Endothelial cell of umbilical vein (primary cell): ENCODE results near the gene DCLK1. TPM values are rescaled to one million over a fixed set of nuclear protein-coding genes. Genes with fewer than 3 reads are reported as not detected.

ENCODE experiments used
- BruUV-seq: library from RNA; stranded (reverse); fragments of 400-500 nt; replicated peaks from 2 replicates; lab custom pipeline; 2021; lab: Mats Ljungman, UMichigan
- CTCF ChIA-PET: fragments of 300-600, 350-600 bp; sonication (Branson Sonifier 250); formaldehyde crosslinking; loops from one replicate; lab custom pipeline; 2021; ENCODE audit warnings: antibody characterized with exemption, inconsistent platforms; lab: Charles Lee
- POLR2A ChIA-PET: fragments of 300-600, 350-600 bp; sonication (Branson Sonifier 250); formaldehyde crosslinking; loops from one replicate; lab custom pipeline; 2021; ENCODE audit warnings: antibody characterized with exemption, inconsistent platforms; lab: Charles Lee
- DNase-seq: peaks from one replicate; pipeline ENCODE4 v3.0.0-alpha.2; 2011; ENCODE audit warnings: low read depth, low spot score
- FAIRE-seq: peaks from 2 replicates; lab custom pipeline; 2011; peaks lifted over from hg19 to GRCh38; lab: Jason Lieb, UNC
- H2AFZ ChIP-seq: 2 replicates; pipeline ENCODE4 v1.6.0; 2012; ENCODE audit warnings: low read depth, low read length, control low read depth, inconsistent platforms
- H3K27ac ChIP-seq: 2 replicates; pipeline ENCODE4 v1.5.1; 2011; ENCODE audit warnings: low read depth, mild to moderate bottlenecking, control low read depth, low read length, moderate library complexity; ENCODE audit not compliant: insufficient read depth
- H3K27me3 ChIP-seq, 2 experiments: 2 replicates each; pipeline versions ENCODE4 v1.6.0 to v1.6.1; 2011; ENCODE audit warnings: low read length in 2 of 2, mixed read lengths in 1 of 2; ENCODE audit not compliant: control insufficient read depth in 2 of 2, insufficient read depth in 2 of 2
- H3K36me3 ChIP-seq, 2 experiments: 2 replicates in 1 of 2; 3 replicates in 1 of 2; pipeline ENCODE4 v1.5.1; 2011; ENCODE audit warnings: low read length in 2 of 2, mild to moderate bottlenecking in 1 of 2, moderate library complexity in 1 of 2; ENCODE audit not compliant: control insufficient read depth in 2 of 2, insufficient read depth in 2 of 2; ENCODE audit errors: extremely low read depth in 1 of 2
- H3K4me1 ChIP-seq: 3 replicates; pipeline ENCODE4 v1.5.1; 2011; ENCODE audit warnings: mild to moderate bottlenecking, low read length; ENCODE audit not compliant: control insufficient read depth, insufficient read depth; ENCODE audit errors: extremely low read depth
- H3K4me2 ChIP-seq: 2 replicates; pipeline ENCODE4 v1.6.1; 2011; ENCODE audit warnings: low read length, control low read depth, mixed read lengths; ENCODE audit not compliant: insufficient read depth
- H3K4me3 ChIP-seq, 3 experiments: fragments of 200-600 bp in 1 of 3; sonication (generic), shearing (Covaris generic) in 1 of 3; replicated peaks in 1 of 3; 2 replicates each; pipeline ENCODE4 v1.5.1; 2011 to 2016; ENCODE audit warnings: control low read depth in 3 of 3, low read length in 3 of 3, mild to moderate bottlenecking in 2 of 3, inconsistent platforms in 1 of 3, low read depth in 1 of 3, moderate library complexity in 1 of 3; ENCODE audit not compliant: insufficient read depth in 1 of 3
- H3K79me2 ChIP-seq: 2 replicates; pipeline ENCODE4 v1.6.0; 2012; ENCODE audit warnings: low read length, inconsistent platforms; ENCODE audit not compliant: control insufficient read depth, insufficient read depth
- H3K9ac ChIP-seq: replicated peaks from 2 replicates; pipeline ENCODE3; 2011; ENCODE audit warnings: low read length, control low read depth; ENCODE audit not compliant: insufficient read depth; ENCODE audit errors: extremely low read depth
- H3K9me1 ChIP-seq: replicated peaks from 3 replicates; pipeline ENCODE4 v1.6.0; 2011; ENCODE audit warnings: mild to moderate bottlenecking, low read length; ENCODE audit not compliant: control insufficient read depth, insufficient read depth; ENCODE audit errors: extremely low read depth
- H3K9me3 ChIP-seq: replicated peaks from 2 replicates; pipeline ENCODE4 v1.5.1; 2012; ENCODE audit warnings: low read length, inconsistent platforms; ENCODE audit not compliant: control insufficient read depth, insufficient read depth
- H4K20me1 ChIP-seq: replicated peaks from 2 replicates; pipeline ENCODE3; 2011; ENCODE audit warnings: mild to moderate bottlenecking, low read length; ENCODE audit not compliant: control insufficient read depth, insufficient read depth; ENCODE audit errors: extremely low read depth
- EZH2 ChIP-seq: IDR thresholded peaks from 2 replicates; pipeline ENCODE4 v1.6.1; 2012; ENCODE audit warnings: borderline replicate concordance, low read depth, mild to moderate bottlenecking, moderate library complexity, low read length, inconsistent platforms; ENCODE audit not compliant: severe bottlenecking
- FOS ChIP-seq: IDR thresholded peaks from 2 replicates; pipeline ENCODE4 v1.6.1; 2011; ENCODE audit warnings: mild to moderate bottlenecking, low read length, moderate library complexity, borderline replicate concordance; ENCODE audit not compliant: insufficient read depth
- GATA2 ChIP-seq: IDR thresholded peaks from 2 replicates; pipeline ENCODE4 v1.7.0; 2011; ENCODE audit warnings: low read depth, mild to moderate bottlenecking, moderate library complexity, mixed read lengths, low read length; ENCODE audit not compliant: insufficient read length, insufficient read depth
- JUN ChIP-seq: IDR thresholded peaks from 2 replicates; pipeline ENCODE4 v1.6.1; 2011; ENCODE audit warnings: borderline replicate concordance, low read depth; ENCODE audit not compliant: insufficient read length, insufficient read depth
- MYC ChIP-seq: IDR thresholded peaks from one replicate; pipeline ENCODE4 v1.6.1; 2011; ENCODE audit warnings: mild to moderate bottlenecking, low read depth, low read length
- POLR2A ChIP-seq: IDR thresholded peaks from 2 replicates; pipeline ENCODE4 v1.6.1; 2012; ENCODE audit warnings: low read depth, mild to moderate bottlenecking, control low read depth, low read length
- POLR2AphosphoS5 ChIP-seq: IDR thresholded peaks from 2 replicates; pipeline ENCODE4 v1.6.1; 2012; ENCODE audit warnings: low read depth, mild to moderate bottlenecking, control low read depth, low read length, moderate library complexity; ENCODE audit not compliant: insufficient read depth
- dilution Hi-C: fragments of 300-500 bp; cut with MboI; formaldehyde crosslinking; loops from one replicate; pipeline ENCODE4 v1.15.0; 2019; ENCODE audit warnings: low sequenced_read_pairs; ENCODE audit not compliant: extremely low pct_ligation_motif_present
- intact Hi-C: fragments of 100-400 bp; cut with micrococcal nuclease; formaldehyde crosslinking; loops from one replicate; pipeline ENCODE4 v1.10.0; 2022
- polyA plus RNA-seq, 4 experiments: library from polyadenylated mRNA; depleted of rRNA in 3 of 4; stranded (reverse) in 3 of 4; unstranded in 1 of 4; fragments of >200 nt; gene quantifications; 2 replicates each; pipeline versions ENCODE4 v1.2.1 to v1.2.3, GENCODE V29; 2011 to 2012; ENCODE audit warnings: missing spikeins in 1 of 4
- total RNA-seq: library from RNA; stranded (reverse); gene quantifications from 2 replicates; pipeline ENCODE4 v1.2.3, GENCODE V29; 2021
- TF ChIP-seq, protein P1 (sequence below): IDR thresholded peaks from 2 replicates; pipeline ENCODE4 v1.6.1; 2011; ENCODE audit not compliant: insufficient read depth, insufficient read length
- TF ChIP-seq, protein P2 (sequence below), 2 donors: IDR thresholded peaks; 1 replicate in 1 of 2; 2 replicates in 1 of 2; pipeline ENCODE4 v1.5.1; 2011; ENCODE audit warnings: low read length in 2 of 2, mild to moderate bottlenecking in 2 of 2, moderate library complexity in 2 of 2, control low read depth in 1 of 2, inconsistent platforms in 1 of 2, low read depth in 1 of 2; ENCODE audit not compliant: insufficient read depth in 1 of 2; ENCODE audit errors: extremely low read depth in 1 of 2

DCLK1 gene
- total and polyA plus RNA-seq, 2 donors (not counting 3 experiments of a cell fraction or from before 2014, with no cell fraction given) = 0.28 to 3.9 TPM

DNA sequence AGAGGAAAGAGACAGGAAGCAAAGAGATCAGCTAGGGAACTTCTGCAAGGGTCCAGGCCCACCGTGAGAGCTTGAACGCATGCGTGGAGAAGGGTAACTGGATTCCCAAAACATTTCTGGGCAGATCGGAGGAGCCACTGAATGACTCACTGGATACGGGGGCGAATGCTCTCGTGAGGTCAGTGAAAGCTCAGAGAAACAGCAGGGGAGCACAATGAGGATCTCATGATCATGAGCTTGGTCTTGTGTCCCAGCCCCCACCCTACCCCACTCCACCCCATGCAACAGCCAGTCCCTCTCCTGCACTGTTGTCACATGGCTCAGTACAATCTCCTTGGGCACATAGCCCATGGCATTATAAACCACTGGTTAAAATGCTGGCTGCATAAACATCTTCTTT lies 40.6 kb downstream of the DCLK1 start:
- no TSS peak for BruUV-seq
- Histone ChIP-seq H3K9me1 (no peaks in the 10 kb centered on the region), H3K27me3 (no peaks in the 10 kb centered on the region), H3K4me1 (no peaks in the 10 kb centered on the region), H3K9me3 (no peaks in the 10 kb centered on the region), H3K4me3 (no peak overlapping the region), H3K36me3 (no peaks in the 10 kb centered on the region), H3K4me2 (no peak overlapping the region), H3K9ac (no peak overlapping the region), H3K79me2 (no peaks in the 10 kb centered on the region), H2AFZ (no peak overlapping the region), H4K20me1 (no peaks in the 10 kb centered on the region), H3K27ac (no peak overlapping the region)
- DNase-seq (no peak), FAIRE-seq (no peak)
- CTCF ChIA-PET = no interaction called here
- intact Hi-C loops (no loop called here), dilution Hi-C loops (no loop called here)
- TF ChIP-seq, protein P1, sequence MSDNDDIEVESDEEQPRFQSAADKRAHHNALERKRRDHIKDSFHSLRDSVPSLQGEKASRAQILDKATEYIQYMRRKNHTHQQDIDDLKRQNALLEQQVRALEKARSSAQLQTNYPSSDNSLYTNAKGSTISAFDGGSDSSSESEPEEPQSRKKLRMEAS = no peak
- no peak for TF ChIP-seq POLR2A
- no peak for TF ChIP-seq EZH2
- no peak for TF ChIP-seq JUN
- TF ChIP-seq FOS = no peak
- no peak for TF ChIP-seq GATA2
- TF ChIP-seq POLR2AphosphoS5 = no peak
- TF ChIP-seq, protein P2, sequence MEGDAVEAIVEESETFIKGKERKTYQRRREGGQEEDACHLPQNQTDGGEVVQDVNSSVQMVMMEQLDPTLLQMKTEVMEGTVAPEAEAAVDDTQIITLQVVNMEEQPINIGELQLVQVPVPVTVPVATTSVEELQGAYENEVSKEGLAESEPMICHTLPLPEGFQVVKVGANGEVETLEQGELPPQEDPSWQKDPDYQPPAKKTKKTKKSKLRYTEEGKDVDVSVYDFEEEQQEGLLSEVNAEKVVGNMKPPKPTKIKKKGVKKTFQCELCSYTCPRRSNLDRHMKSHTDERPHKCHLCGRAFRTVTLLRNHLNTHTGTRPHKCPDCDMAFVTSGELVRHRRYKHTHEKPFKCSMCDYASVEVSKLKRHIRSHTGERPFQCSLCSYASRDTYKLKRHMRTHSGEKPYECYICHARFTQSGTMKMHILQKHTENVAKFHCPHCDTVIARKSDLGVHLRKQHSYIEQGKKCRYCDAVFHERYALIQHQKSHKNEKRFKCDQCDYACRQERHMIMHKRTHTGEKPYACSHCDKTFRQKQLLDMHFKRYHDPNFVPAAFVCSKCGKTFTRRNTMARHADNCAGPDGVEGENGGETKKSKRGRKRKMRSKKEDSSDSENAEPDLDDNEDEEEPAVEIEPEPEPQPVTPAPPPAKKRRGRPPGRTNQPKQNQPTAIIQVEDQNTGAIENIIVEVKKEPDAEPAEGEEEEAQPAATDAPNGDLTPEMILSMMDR (IDR thresholded peaks at IDR 0.05; ENCODE audit: extremely low read depth in 1 of 2, insufficient read depth in 1 of 2, low read depth in 1 of 2, low read length in 2 of 2) = no peak
- no peak for TF ChIP-seq MYC
- POLR2A ChIA-PET = no interaction called here
